ENCODE measurements around the gene MACROD2. TPM values are rescaled to one million over a fixed set of nuclear protein-coding genes. Genes with fewer than 3 reads are reported as not detected.

MACROD2 gene
- total RNA-seq, 4 donors from 2014 or later: 2.9 to 11.3 (median 8.0) TPM

- TF ChIP-seq CTCF (IDR thresholded peaks at IDR 0.05; ENCODE audit: low read depth): no peak
Measured at GRCh38 chr20:15945289-15945688, 1950.0 kb downstream of the MACROD2 start.

GRCh38 chr20:15949391-15949790 lies 1954.1 kb downstream of the MACROD2 start:
- TF ChIP-seq CTCF (IDR thresholded peaks at IDR 0.05; ENCODE audit: low read depth): no peak

GRCh38 chr20:15951658-15952057 lies 1956.3 kb downstream of the MACROD2 start:
- TF ChIP-seq CTCF (IDR thresholded peaks at IDR 0.05; ENCODE audit: low read depth): no peak

GRCh38 chr20:15958142-15958541 lies 1962.8 kb downstream of the MACROD2 start:
- no peak for TF ChIP-seq CTCF (IDR thresholded peaks at IDR 0.05; ENCODE audit: low read depth)

GRCh38 chr20:15965165-15965564 lies 1969.8 kb downstream of the MACROD2 start:
- TF ChIP-seq CTCF (IDR thresholded peaks at IDR 0.05; ENCODE audit: low read depth): no peak

- TF ChIP-seq CTCF (IDR thresholded peaks at IDR 0.05; ENCODE audit: low read depth): no peak
Measured at GRCh38 chr20:15967334-15967733, 1972.0 kb downstream of the MACROD2 start.

- TF ChIP-seq CTCF (IDR thresholded peaks at IDR 0.05; ENCODE audit: low read depth): no peak
Measured at GRCh38 chr20:15976047-15976736, 1980.9 kb downstream of the MACROD2 start.

Data from subcutaneous adipose tissue (tissue), 4 donors.